Activated CD4-positive, alpha-beta T cell treated with anti-CD3 and anti-CD28 coated beads, Interleukin-2, amount 50 U/mL, for 24 hours (primary cell): Measurements from ENCODE around the gene ARSK.

Experiments used
- DNase-seq, 2 donors: peaks; one replicate each; pipeline ENCODE4 v3.0.0-alpha.2; 2020; ENCODE audit warnings: low read depth in 1 of 2, low spot score in 1 of 2

ARSK gene

DNA sequence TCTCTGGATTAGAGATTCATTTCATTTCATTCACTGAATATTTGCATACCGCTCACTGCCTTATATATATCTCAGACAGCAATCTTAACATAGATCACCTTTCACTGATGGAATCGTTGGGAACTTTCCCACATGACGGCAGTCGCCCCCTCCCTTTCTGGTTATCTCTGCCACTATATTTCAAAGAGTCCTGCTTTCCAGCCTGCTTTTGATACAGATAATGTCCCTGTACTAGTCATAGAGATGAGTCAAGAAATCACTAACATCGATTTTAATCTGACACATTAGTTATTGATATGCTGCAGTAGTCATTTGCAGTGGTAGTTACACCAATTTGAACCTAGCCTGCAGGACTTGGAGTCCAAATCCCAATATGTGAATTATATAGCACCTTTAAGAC, 8.5 kb downstream of the ARSK start:
- DNase-seq = no peak

DNA sequence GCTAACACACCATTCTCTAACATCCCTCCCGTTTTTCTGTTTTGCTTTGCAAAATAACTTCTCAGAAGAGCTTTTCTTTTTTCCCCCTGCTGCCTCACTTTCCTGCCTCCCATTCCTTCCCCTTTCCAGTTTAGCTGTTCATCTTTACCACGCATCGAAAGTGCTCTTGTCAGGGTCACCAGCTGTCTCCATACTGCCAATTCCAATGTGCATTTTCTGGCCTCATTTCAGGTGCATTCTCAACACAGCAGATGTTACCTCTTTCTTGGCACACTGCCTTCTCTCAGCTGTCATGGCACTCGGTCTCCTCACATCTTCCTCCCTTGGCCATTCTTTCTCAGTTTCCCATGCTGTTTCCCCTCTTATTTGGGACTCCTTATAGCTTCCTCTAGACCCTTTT, 9.5 kb downstream of the ARSK start:
- no peak for DNase-seq

- no peak for DNase-seq
Measured at GRCh38 chr5:95565280-95565920, 10.5 kb downstream of the ARSK start.

DNA sequence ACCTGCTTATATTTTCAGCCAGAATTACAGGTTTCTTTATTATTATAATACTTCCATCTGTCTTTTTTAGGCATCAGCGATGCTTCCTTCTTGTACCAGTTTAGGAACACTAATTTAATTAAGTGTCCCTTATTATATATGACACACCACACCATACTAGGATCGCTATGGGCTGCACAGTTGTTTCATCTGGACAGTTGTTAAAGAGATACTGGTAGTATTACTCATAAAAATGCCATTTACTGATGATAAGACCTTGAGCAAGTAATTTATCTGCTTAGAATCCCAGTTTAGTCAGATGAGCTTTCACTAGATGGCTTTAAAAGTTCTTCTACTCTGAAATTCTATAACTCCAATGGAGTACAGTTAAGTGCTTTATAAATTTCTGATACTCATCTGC, 17.1 kb downstream of the ARSK start:
- DNase-seq = no peak

GRCh38 chr5:95581576-95581975, 26.7 kb downstream of the ARSK start:
- no peak for DNase-seq

DNA sequence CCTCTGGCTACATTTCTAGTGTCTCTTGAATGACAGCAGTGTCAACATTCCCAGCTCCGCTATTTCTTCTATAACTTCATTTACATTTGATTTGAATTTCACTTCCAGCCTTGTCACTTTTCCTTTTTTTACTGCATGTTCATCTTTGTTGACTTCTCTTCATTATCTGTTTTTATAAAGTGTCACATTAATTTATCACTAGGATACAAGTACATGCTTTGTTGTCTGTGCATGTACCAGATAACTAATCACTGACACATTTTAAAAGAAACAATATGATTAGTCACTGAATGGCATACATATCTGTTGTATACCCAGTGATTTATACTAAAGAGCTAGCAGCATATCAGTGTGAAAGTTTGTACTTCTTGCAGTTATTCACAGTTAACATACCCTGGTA, 29.1 kb downstream of the ARSK start:
- DNase-seq = no peak

DNA sequence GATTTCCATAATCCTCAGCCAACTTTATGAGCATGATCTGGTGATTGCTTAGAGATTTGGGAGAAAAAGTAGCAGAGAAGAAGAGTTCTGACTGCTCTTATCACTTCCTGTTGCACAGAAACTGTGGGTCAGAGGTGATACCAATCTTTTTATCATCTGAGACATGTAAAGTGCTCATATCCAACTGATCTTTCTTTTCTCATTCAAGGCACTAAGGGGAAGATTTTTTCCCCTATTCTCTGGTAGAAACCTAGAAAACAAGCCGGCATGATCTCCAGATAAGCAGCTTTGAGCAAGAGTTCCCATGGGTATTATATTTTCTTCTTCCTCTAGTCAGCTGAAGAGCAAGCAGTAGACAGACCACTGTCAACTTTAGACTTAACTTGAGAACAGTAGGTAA, 36.0 kb downstream of the ARSK start:
- no peak for DNase-seq

GRCh38 chr5:95591490-95591901, 36.6 kb downstream of the ARSK start:
- DNase-seq = no peak

- DNase-seq = no peak
Measured at GRCh38 chr5:95595289-95595931, 40.5 kb downstream of the ARSK start.

DNA sequence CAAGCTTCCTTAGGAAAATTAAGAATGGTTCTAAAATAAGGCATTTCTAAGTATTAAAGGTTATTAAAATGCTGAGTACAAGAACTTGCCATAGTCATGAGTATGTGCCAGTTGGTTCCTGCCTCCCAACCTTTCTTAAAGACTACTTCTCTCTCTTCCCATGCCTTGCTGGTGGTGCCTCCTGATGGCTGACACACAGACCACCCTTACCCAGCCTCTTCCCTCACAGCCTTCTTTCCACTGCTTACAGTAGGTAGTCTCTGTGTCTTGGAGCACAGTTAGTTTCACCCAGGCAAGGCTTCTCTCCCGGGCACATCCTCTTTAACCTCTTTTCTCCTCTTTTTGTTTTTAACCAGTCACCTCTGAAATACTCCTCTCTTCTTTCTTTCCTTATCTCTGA, 44.4 kb downstream of the ARSK start:
- DNase-seq = no peak

GRCh38 chr5:95600557-95600956, 45.7 kb downstream of the ARSK start:
- DNase-seq = no peak

DNA sequence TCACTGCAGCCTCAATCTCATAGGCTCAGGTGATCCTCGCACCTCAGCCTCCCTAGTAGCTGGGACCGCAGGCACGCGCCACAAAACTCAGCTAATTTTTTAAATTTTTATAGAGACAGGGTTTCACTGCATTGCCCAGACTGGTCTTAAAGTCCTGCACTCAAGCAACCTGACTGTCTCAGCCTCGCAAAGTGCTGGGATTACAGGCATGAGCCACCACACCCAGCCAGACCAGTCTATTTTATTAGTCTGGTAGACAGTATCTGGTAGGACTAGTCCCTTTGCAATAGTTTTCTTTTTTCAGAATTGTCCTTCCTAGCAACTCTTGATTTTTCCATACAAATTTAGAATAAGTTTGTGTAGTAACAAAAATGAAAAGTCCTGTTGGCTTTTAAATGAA, 50.9 kb downstream of the ARSK start:
- no peak for DNase-seq

DNA sequence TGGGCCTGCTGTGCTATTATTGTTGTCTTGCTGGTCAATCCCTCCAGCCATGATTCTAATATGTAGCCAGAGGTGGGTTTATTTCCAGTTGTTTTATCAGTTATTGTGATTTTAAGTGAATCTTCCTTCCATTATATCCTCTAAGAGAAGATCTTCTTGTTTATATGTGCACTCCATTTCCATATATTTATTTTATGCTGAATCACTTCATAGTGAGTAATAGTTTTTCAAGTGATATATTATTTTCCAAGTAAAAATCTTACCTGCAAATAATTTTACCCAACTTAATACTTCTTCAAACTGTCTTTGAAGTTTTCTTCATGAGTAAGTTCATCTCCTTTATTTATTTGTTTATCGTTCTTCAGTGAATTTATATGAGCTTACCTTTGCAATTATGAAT, 51.5 kb downstream of the ARSK start:
- DNase-seq = no peak

- no peak for DNase-seq
Measured at GRCh38 chr5:95609711-95610110, 54.8 kb downstream of the ARSK start.

- DNase-seq = no peak
Measured at GRCh38 chr5:95610546-95610945, 55.6 kb downstream of the ARSK start.

- DNase-seq = no peak
Measured at GRCh38 chr5:95611396-95611795, 56.5 kb downstream of the ARSK start.

DNA sequence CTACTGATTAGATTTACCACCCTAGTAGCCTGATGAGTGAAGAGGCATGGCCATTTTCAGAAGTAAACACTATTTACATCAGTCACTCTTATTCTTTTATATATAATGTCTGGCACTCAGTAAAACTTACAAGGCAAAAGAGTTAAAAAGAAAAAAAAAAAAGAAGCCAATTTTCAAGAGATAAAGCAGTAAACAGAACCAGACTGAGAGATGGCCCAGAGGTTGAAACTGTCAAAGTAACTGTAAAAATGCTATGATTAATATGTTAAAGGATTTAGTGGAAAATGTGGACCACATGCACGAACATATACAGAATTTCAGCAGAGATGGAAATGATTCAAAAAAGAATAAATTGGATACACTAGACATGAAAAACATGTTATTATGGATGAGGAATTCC, 58.6 kb downstream of the ARSK start:
- DNase-seq = no peak

DNA sequence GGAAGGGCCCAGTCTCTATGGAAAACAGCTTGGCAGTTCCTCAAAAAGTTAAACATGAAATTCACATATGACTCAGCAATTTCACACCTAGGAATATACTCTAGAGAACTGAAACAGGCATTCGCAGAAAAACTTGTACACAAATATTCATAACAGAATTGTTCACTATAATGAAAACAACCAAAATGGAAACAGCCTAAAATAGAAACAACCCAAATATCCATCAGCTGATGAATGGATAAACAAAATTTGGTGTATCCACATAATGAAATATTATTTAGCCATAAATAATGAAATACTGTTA, 60.2 kb downstream of the ARSK start:
- no peak for DNase-seq

- no peak for DNase-seq
Measured at GRCh38 chr5:95617057-95617456, 62.2 kb downstream of the ARSK start.

GRCh38 chr5:95619096-95619495, 64.2 kb downstream of the ARSK start:
- DNase-seq = no peak

DNA sequence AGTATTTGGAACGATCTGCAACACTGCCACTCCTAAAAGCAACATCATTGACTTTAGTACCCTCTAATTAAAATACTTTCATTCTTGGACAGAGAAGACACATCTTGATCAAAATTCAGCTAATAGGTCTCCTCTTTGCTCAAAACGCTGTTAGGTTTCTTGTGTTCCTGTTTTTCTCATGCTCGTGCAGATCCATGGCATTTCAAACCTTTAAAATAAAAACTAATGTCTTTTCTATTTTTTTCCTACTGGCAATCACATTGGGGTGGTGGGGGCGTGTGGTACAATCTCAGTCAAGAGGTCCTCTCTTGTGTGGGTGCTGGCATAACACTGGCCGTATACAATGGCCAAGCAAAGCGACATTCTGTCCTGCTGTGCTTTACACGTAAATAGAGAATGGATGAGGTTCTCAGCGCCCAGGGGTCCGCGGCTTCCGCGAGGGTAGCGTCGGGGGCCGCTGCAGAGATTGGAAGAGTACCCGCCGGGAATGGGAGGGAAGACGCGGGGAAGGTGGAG, 64.7 kb downstream of the ARSK start:
- DNase-seq = no peak

GRCh38 chr5:95620030-95620869, 65.3 kb downstream of the ARSK start, which contains the start of gene GPR150:
Gene GPR150, plus strand, starts transcription at chr5:95620087. Its CDS starts 189 bp downstream, at chr5:95620276.
- peak; percentile 33 to 40 for DNase-seq
